NCI-H510A (cell line): Measurements from ENCODE around the gene C6orf47.

Experiments used
- DNase-seq: peaks from one replicate; lab custom pipeline; 2025; lab: John Stamatoyannopoulos, UW

The C6orf47 gene

GRCh38 chr6:31661262-31662123, 915 bp upstream of the C6orf47 start:
- DNase-seq: no peak

GRCh38 chr6:31659649-31660380, 763 bp downstream of the C6orf47 start:
- DNase-seq: no peak

DNA sequence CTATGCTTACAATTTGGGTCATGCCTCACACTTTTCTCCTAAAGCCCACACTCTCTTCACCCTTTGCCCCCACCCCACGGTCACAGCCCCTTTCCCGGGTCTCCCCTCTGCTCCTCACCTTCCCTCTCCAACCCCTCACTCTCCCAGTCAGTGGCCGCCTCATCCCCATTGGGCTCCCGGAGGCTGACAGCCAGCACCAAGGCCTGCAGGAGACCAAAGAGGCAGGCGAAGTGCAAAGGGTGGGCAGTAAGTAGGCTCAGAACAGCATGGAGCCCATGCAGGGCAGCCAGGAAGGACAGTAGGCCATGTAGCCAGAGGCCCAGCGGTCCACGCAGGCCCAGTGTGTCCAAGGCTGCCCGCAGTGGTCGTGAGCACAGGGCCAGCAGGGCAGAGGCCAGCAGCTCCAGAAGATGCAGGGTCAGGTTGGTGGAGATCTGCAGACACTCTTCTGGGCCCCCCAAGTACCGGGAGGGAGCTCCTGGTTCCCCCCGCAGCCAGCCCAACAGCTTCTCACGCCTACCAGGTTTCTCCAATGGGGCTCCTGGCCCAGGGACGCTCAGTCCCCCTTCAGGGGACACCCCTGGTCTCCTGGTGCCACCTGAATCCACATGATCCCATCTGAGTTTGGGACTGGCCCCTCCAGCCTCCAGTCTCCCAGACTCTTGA, 1.5 kb downstream of the C6orf47 start:
- no peak for DNase-seq

DNA sequence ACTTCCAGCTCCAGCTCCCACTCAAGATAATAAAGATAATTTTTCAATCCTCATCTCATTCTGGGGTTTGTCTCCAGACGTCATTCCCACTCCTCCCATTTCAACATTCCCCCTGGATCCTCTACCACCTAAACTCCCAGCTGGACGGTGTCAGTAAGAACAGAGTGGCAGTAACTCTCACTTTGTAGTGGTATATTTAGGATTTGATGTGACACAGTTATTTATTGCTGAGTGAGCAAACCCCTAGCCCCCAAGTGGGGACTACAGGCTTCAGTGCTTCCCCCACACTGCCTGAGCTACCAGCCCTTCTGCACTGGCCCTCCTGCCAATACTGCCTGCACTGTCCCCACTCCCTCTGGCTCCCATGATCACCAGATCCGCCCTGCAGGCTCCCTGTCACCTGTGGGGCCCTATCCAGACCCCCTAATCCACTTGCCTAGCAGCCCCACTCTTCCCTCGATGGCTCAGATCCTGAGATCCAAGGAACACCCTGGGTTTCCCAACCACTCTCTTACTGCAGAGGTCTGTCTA, 2.4 kb downstream of the C6orf47 start:
- DNase-seq: no peak

- DNase-seq: no peak
Observed at GRCh38 chr6:31657406-31658157, 3.0 kb downstream of the C6orf47 start.

DNA sequence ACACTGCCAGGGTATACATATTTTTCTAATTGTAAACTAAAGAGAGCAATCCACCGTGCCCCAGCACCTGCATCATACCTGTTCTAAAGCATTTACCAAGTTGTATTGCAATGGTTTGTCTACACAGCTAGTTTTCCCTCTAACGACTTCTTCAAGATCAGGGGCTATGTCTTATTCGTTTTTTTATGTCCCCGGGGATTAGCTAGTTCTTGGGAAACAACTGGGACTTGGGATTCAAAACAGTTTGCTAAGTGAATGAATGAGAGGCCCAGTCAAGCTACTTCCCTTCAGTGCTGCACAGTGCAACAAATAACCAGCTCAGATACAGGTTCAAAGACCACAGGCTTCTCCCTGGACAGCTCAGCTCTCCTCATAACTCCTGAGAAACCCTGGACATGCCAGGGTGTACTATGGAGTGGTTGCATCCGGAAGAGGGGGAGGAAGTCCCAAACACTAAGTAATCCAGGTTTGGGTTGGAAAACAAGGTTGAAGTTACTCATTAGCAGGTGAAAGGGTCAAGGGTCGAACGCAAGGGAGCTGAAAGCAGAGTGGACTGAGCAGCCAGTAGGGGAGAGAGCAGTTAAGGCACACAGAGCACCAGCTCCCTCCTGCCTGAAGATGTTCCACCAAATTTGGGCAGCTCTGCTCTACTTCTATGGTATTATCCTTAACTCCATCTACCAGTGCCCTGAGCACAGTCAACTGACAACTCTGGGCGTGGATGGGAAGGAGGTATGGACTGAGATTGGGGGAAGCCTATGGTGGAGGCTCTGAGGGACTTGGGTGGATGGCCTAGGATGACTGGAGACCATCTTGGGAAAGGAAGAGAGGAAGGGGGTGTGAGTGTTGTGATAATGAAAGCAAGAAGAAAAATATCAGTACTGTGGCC, 5.0 kb downstream of the C6orf47 start, which contains the start of gene APOM:
TSS of gene APOM (plus strand) at position 546 of the 889 bp plus-strand sequence. CDS start at position 619, 73 bp downstream.
- DNase-seq: no peak

GRCh38 chr6:31654574-31655348, 5.8 kb downstream of the C6orf47 start:
- DNase-seq: no peak

GRCh38 chr6:31652925-31653724, 7.5 kb downstream of the C6orf47 start:
- DNase-seq: peak; percentile 98

DNA sequence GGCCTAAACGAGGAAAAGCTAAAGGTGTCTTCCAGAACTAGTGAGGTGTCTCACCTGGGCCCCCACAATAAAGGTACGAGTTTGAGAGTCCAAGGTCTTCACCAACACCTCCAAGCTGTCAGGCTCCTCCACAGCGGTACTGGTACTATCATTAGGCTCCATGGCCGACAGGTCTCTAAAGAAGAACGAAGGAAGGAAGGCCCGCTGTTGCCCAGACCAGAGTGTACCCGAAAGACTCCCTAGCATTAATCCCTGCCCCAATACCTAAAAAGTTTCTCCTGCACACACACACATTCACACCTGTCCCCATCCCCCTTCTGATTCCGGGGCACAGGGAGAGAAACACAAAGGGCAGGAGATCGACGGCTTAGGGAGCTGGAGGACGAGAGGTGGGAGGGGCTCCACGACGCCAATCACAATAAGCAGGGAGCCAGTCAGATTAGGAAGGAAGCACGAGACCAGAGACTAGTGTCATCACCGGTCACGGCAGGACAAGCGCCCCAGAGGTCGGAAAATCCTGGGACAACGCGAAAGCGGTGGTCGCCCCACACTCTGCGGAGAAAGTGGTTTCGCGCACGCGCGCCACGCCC, 8.9 kb downstream of the C6orf47 start:
- DNase-seq: peak; percentile 65

- DNase-seq: no peak
Observed at GRCh38 chr6:31645325-31645724, 15.3 kb downstream of the C6orf47 start.

GRCh38 chr6:31643818-31644454, 16.6 kb downstream of the C6orf47 start:
- no peak for DNase-seq

DNA sequence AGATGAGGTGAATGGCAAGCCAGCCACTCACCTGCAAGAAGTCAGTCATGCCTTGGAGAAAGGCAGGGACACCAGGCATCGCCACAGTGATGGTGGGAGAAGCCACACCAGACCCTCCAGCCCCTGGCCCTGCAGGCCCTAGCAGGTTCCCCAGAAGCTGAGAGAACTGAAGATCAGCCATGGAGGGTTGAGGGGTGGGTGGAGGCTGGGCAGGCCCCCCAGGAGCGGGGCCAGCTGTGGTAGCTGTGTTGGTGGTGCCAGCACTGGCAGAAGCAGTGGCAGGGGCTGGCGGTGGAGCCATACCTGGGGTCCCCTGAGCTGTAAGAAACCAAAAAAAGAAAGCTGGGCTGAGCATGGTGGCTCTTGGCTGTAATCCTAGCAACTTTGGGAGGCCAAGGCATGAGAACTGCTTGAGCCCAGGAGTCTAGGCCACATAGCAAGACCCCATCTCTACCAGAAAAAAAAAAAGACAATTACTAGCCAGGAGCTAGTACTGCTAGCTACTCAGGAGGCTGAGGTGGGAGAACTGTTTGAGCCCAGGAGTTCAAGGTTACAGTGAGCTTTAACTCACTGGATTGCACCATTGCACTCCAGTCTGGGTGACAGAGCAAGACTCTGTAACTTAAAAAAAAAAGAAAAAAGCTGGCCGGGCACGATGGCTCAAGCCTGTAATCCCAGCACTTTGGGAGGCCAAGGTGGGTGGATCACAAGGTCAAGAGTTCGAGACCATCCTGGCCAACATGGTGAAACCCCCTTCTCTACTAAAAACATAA, 17.6 kb downstream of the C6orf47 start:
- no peak for DNase-seq

- no peak for DNase-seq
Observed at GRCh38 chr6:31641370-31641769, 19.2 kb downstream of the C6orf47 start.

DNA sequence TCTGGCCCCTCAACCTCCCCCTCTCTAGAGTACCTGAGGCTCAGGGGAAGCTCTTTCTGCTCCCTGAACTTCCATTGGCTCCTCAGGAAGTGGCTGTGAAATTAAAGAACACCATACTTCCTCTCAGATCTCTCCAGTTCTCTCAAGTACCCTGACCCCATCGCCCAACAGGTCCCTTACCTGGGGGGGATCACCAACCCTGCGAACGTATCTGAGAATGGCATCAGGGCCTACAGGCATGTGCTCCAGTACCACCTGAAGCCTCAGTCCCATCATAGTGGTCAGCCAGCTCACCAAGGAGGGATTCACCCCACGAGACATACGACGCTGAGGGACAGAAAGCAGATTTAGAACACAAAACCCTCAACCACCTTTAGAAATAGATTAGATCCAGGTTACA, 20.0 kb downstream of the C6orf47 start:
- DNase-seq: no peak

DNA sequence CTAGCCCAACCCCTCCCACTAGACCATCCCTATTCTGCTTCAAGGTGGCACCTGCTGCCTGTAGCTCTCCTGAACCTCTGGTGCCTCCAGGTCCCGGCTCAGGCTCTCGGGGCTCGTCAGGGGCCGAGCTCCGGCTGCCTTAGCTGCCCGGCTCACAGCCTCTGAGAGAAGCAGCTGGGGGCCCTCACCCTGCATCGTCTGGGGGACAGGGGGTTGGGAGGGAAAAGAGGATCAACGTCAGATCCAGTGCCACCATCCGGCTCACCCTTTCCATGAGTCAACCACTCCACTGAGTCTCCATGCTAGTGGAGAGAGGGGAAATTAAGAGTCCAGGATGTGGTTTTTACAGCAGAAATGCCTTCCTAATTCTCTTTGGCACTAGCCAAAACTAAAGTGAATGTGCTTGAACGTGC, 21.1 kb downstream of the C6orf47 start:
- DNase-seq: no peak

DNA sequence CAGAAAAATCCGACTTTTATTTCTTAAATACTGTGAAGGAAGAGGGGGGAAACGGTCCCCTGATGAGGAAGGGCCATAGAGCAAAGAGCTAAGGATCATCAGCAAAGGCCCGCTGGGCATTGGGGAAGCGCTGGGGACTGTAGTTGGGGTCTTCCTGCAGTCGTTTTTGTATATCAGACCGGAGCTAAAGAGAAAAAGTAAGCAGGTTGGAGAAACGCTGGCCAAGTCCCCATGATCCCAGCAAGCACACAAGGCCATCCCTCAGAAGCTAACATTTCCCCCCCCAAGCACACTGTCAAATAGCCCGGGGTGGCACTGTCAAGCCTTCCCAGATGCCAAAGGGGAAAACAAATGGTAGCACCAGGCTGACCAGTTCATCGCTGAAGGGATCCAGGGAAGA, 21.5 kb downstream of the C6orf47 start:
- DNase-seq: no peak
